HepG2 (cell line): ENCODE results near the gene ANKRD36B. TPM values are rescaled to one million over a fixed set of nuclear protein-coding genes. Genes with fewer than 3 reads are reported as not detected.
"Not testable (repeated sequence)": the region's sequence is repeated elsewhere in the genome, so short reads cannot be mapped to it uniquely, and the experiment has no call there.

Source experiments
- ATAC-seq: fragments of 200-7000 bp; cut with Tn5 transposase; 3 replicates; pipeline ENCODE4 v1.9.1; 2020; ENCODE audit warnings: mild to moderate bottlenecking, moderate library complexity
- Bru-seq: library from RNA; stranded (reverse); fragments of 400-500 nt; gene quantifications from one replicate; lab custom pipeline; 2021; lab: Mats Ljungman, UMichigan
- BruChase-seq, 2 experiments: library from RNA; stranded (reverse); fragments of 400-500 nt; gene quantifications; one replicate each; lab custom pipeline; 2021; lab: Mats Ljungman, UMichigan
- BruUV-seq: library from RNA; stranded (reverse); fragments of 400-500 nt; replicated peaks from 2 replicates; lab custom pipeline; 2021; lab: Mats Ljungman, UMichigan
- CTCF ChIA-PET: fragments of 300-600 bp; formaldehyde crosslinking; extraction: SDS; loops from one replicate; lab custom pipeline; 2021; ENCODE audit warnings: low total read pairs, inconsistent platforms, low intra/inter-chr PET ratio; lab: Yijun Ruan, JAX
- POLR2A ChIA-PET: fragments of 350-600 bp; sonication (Branson Sonifier 250); formaldehyde crosslinking; loops from one replicate; lab custom pipeline; 2020; ENCODE audit warnings: antibody characterized with exemption, inconsistent platforms; lab: Yijun Ruan, JAX
- DNase-seq: peaks from one replicate; pipeline ENCODE4 v3.0.0-alpha.2; 2015; ENCODE audit warnings: low spot score
- FAIRE-seq: peaks from 3 replicates; lab custom pipeline; 2011; peaks lifted over from hg19 to GRCh38; lab: Jason Lieb, UNC
- H2AFZ ChIP-seq: one replicate; pipeline ENCODE4 v1.6.1; 2011; ENCODE audit warnings: low read length, inconsistent platforms
- H3K27ac ChIP-seq: fragments of 300-600 bp; 3 replicates; pipeline ENCODE4 v1.8.0; 2011; ENCODE audit warnings: mixed run types, mild to moderate bottlenecking, mixed read lengths, low read length, inconsistent platforms; ENCODE audit not compliant: insufficient read depth; ENCODE audit errors: extremely low read length
- H3K27me3 ChIP-seq, 2 experiments: fragments of 200-600 bp in 1 of 2; 2 replicates in 1 of 2; 3 replicates in 1 of 2; pipeline versions ENCODE4 v1.6.0 to v1.8.0; 2011; ENCODE audit warnings: low read length in 2 of 2, mild to moderate bottlenecking in 2 of 2, moderate library complexity in 2 of 2, inconsistent platforms in 1 of 2; ENCODE audit not compliant: insufficient read depth in 2 of 2, control insufficient read depth in 1 of 2
- H3K36me3 ChIP-seq, 2 experiments: fragments of 200-600 bp in 1 of 2; replicated peaks in 1 of 2; 2 replicates in 1 of 2; 3 replicates in 1 of 2; pipeline versions ENCODE4 v1.5.1 to v1.8.0; 2011; ENCODE audit warnings: low read length in 2 of 2, inconsistent platforms in 1 of 2; ENCODE audit not compliant: insufficient read depth in 2 of 2, control insufficient read depth in 1 of 2
- H3K4me1 ChIP-seq: 2 replicates; pipeline ENCODE4 v1.5.1; 2012; ENCODE audit warnings: low read length, inconsistent platforms; ENCODE audit not compliant: insufficient read depth
- H3K4me2 ChIP-seq: 2 replicates; pipeline ENCODE4 v1.6.0; 2011; ENCODE audit warnings: low read depth, low read length, inconsistent platforms
- H3K4me3 ChIP-seq, 3 experiments: fragments of 200-600 bp in 1 of 3; sonication (generic), shearing (Covaris generic) in 1 of 3; replicated peaks in 1 of 3; 2 replicates each; pipeline ENCODE4 v1.5.1; 2011 to 2016; ENCODE audit warnings: low read length in 3 of 3, inconsistent platforms in 2 of 3, low read depth in 2 of 3, mild to moderate bottlenecking in 2 of 3, control low read depth in 1 of 3, mixed read lengths in 1 of 3; ENCODE audit not compliant: insufficient read depth in 1 of 3
- H3K79me2 ChIP-seq: one replicate; pipeline ENCODE4 v1.6.1; 2011; ENCODE audit warnings: low read length, inconsistent platforms; ENCODE audit not compliant: insufficient read depth
- H3K9ac ChIP-seq: 2 replicates; pipeline ENCODE4 v1.6.0; 2011; ENCODE audit warnings: mild to moderate bottlenecking, low read depth, low read length, inconsistent platforms; ENCODE audit not compliant: insufficient read depth
- H3K9me3 ChIP-seq: 2 replicates; pipeline ENCODE4 v1.5.1; 2012; ENCODE audit warnings: mild to moderate bottlenecking, low read length
- H4K20me1 ChIP-seq: 2 replicates; pipeline ENCODE4 v1.6.0; 2011; ENCODE audit warnings: inconsistent platforms, mild to moderate bottlenecking, low read length, moderate library complexity; ENCODE audit not compliant: insufficient read depth
- CHCHD3 ChIP-seq: sonication (generic); formaldehyde crosslinking; IDR thresholded peaks from 2 replicates; pipeline ENCODE4 v1.8.0; 2022; ENCODE audit warnings: mild to moderate bottlenecking, missing genetic modification reagents, moderate library complexity
- EEA1 ChIP-seq: sonication (generic); formaldehyde crosslinking; IDR thresholded peaks from 2 replicates; pipeline ENCODE4 v1.5.1; 2020; ENCODE audit warnings: mild to moderate bottlenecking, missing genetic modification reagents, borderline replicate concordance
- HOXA9 ChIP-seq: sonication (generic); formaldehyde crosslinking; IDR thresholded peaks from 2 replicates; pipeline ENCODE4 v1.8.1; 2022; ENCODE audit warnings: missing genetic modification reagents, mild to moderate bottlenecking, moderate library complexity, borderline replicate concordance
- WIZ ChIP-seq: sonication (generic); formaldehyde crosslinking; IDR thresholded peaks from 2 replicates; pipeline ENCODE4 v1.5.1; 2020; ENCODE audit warnings: mild to moderate bottlenecking, missing genetic modification reagents
- ZBTB38 ChIP-seq: sonication (generic); formaldehyde crosslinking; IDR thresholded peaks from 2 replicates; pipeline ENCODE4 v1.5.1; 2020; ENCODE audit warnings: mild to moderate bottlenecking, missing genetic modification reagents
- ZFX ChIP-seq: sonication (generic); formaldehyde crosslinking; IDR thresholded peaks from 2 replicates; pipeline ENCODE4 v1.4.0; 2020; ENCODE audit warnings: mild to moderate bottlenecking, low read depth, missing genetic modification reagents, moderate library complexity
- ZNF772 ChIP-seq: sonication (generic); formaldehyde crosslinking; IDR thresholded peaks from 2 replicates; pipeline ENCODE4 v1.5.0; 2020; ENCODE audit warnings: mild to moderate bottlenecking, missing genetic modification reagents
- ZSCAN21 ChIP-seq: sonication (generic); formaldehyde crosslinking; IDR thresholded peaks from 2 replicates; pipeline ENCODE4 v1.8.0; 2022; ENCODE audit warnings: mild to moderate bottlenecking, missing genetic modification reagents, moderate library complexity, borderline replicate concordance
- WGBS: methylation state at CpG from one replicate; pipeline ENCODE4 v1.1.6; 2017; ENCODE audit warnings: low lambda C conversion rate; 5-methylcytosine and 5-hydroxymethylcytosine counted together
- in situ Hi-C: cut with HindIII; loops from 2 replicates; pipeline ENCODE4 v1.10.0; 2017; ENCODE audit warnings: low pct_unique_long_range_greater_than_20kb; ENCODE audit not compliant: extremely low pct_ligation_motif_present
- intact Hi-C: fragments of 100-400 bp; cut with micrococcal nuclease; formaldehyde crosslinking; loops from one replicate; pipeline ENCODE4 v1.10.0; 2022; ENCODE audit not compliant: unreplicated experiment
- long read RNA-seq, 2 experiments: library from RNA in 1 of 2; library from polyadenylated mRNA in 1 of 2; stranded (forward) in 1 of 2; unstranded in 1 of 2; transcript quantifications; one replicate each; pipeline ENCODE4 v2.0.0, GENCODE V29; 2019 to 2022
- polyA minus RNA-seq, 3 experiments: library from RNA; depleted of rRNA, polyadenylated mRNA; stranded (reverse); fragments of >200 nt; gene quantifications; 2 replicates each; pipeline ENCODE4 v1.2.3, GENCODE V29; 2011; ENCODE audit warnings: low replicate concordance in 1 of 3
- polyA plus RNA-seq, 8 experiments: library from polyadenylated mRNA; depleted of rRNA in 3 of 8; stranded (reverse) in 7 of 8; unstranded in 1 of 8; fragments of >200 nt; fragmentation: Illumina TruSeq in 4 of 8; extraction: Trizol in 4 of 8; gene quantifications; 2 replicates each; pipeline versions ENCODE4 v1.2.1 to v1.2.3, GENCODE V29; 2011 to 2016; ENCODE audit warnings: low read depth in 4 of 8, missing spikeins in 1 of 8, mixed read lengths in 1 of 8; ENCODE audit not compliant: insufficient read depth in 1 of 8
- total RNA-seq, 5 experiments: library from RNA; depleted of rRNA; stranded (reverse); fragments of >200 nt; fragmentation: Illumina TruSeq; extraction: Trizol; gene quantifications; 2 replicates each; pipeline ENCODE4 v1.2.3, GENCODE V29; 2016; ENCODE audit warnings: low read depth in 1 of 5
- TF ChIP-seq, protein P1 (sequence below): IDR thresholded peaks from 2 replicates; pipeline ENCODE4 v1.6.1; 2012; ENCODE audit warnings: inconsistent platforms
- TF ChIP-seq, protein P2 (sequence below): sonication (generic); formaldehyde crosslinking; conservative IDR thresholded peaks from 2 replicates; pipeline ENCODE4 v1.4.0; 2020; ENCODE audit warnings: missing genetic modification reagents
- TF ChIP-seq, protein P3 (sequence below): sonication (generic); formaldehyde crosslinking; IDR thresholded peaks from 2 replicates; pipeline ENCODE4 v1.5.1; 2020; ENCODE audit warnings: missing genetic modification reagents, mild to moderate bottlenecking, borderline replicate concordance

The ANKRD36B gene
- 7.4 and 34.8 TPM in 2 replicates for total RNA-seq (2016; rRNA removed; fragmentation: Illumina TruSeq; extraction: Trizol)
- 10.8 and 17.5 TPM in 2 replicates for total RNA-seq (2016; cell fraction: cytosol; rRNA removed; fragmentation: Illumina TruSeq; extraction: Trizol; ENCODE audit: low read depth)
- 8.0 and 32.0 TPM in 2 replicates for total RNA-seq (2016; cell fraction: insoluble cytoplasmic fraction; rRNA removed; fragmentation: Illumina TruSeq; extraction: Trizol)
- total RNA-seq (2016; cell fraction: membrane; rRNA removed; fragmentation: Illumina TruSeq; extraction: Trizol): 14.3 and 14.7 TPM in 2 replicates
- 115 and 125 TPM in 2 replicates for total RNA-seq (2016; cell fraction: nucleus; rRNA removed; fragmentation: Illumina TruSeq; extraction: Trizol)
- 5.5 and 7.3 TPM in 2 replicates for polyA plus RNA-seq (2011; rRNA removed)
- 0.60 and 0.63 TPM in 2 replicates for polyA plus RNA-seq (2011; cell fraction: cytosol; rRNA removed)
- 28.4 and 36.1 TPM in 2 replicates for polyA plus RNA-seq (2011; cell fraction: nucleus; rRNA removed)
- polyA plus RNA-seq (2012): 4.2 and 7.8 TPM in 2 replicates
- 0.32 and 0.77 TPM in 2 replicates for polyA plus RNA-seq (2016; cell fraction: cytosol; fragmentation: Illumina TruSeq; extraction: Trizol; ENCODE audit: low read depth)
- polyA plus RNA-seq (2016; cell fraction: insoluble cytoplasmic fraction; fragmentation: Illumina TruSeq; extraction: Trizol; ENCODE audit: low read depth): 3.2 and 4.1 TPM in 2 replicates
- polyA plus RNA-seq (2016; cell fraction: membrane; fragmentation: Illumina TruSeq; extraction: Trizol; ENCODE audit: low read depth): 0.80 and 1.2 TPM in 2 replicates
- 38.1 and 43.9 TPM in 2 replicates for polyA plus RNA-seq (2016; cell fraction: nucleus; fragmentation: Illumina TruSeq; extraction: Trizol; ENCODE audit: insufficient read depth, low read depth)
- polyA minus RNA-seq (2011; rRNA and poly(A)+ RNA removed; ENCODE audit: low replicate concordance): 17.3 and 47.3 TPM in 2 replicates
- polyA minus RNA-seq (2011; cell fraction: cytosol; rRNA and poly(A)+ RNA removed): 3.7 and 4.6 TPM in 2 replicates
- 274 and 291 TPM in 2 replicates for polyA minus RNA-seq (2011; cell fraction: nucleus; rRNA and poly(A)+ RNA removed)
- Bru-seq, nascent RNA: percentile 59 among the genes with signal in this experiment
- BruChase-seq, experiment 1, labeled RNA remaining after a 6-hour chase: percentile 51 among the genes with signal in this experiment
- percentile 60 among the genes with signal in this experiment for BruChase-seq, experiment 2, labeled RNA remaining after a 2-hour chase
- long read RNA-seq, experiment 1, partial matches to known transcripts: 4 of 8 reads
- long read RNA-seq, experiment 1, other reads (novel, unspliced or antisense): 4 of 8 reads
- long read RNA-seq, experiment 2: 0 reads

DNA sequence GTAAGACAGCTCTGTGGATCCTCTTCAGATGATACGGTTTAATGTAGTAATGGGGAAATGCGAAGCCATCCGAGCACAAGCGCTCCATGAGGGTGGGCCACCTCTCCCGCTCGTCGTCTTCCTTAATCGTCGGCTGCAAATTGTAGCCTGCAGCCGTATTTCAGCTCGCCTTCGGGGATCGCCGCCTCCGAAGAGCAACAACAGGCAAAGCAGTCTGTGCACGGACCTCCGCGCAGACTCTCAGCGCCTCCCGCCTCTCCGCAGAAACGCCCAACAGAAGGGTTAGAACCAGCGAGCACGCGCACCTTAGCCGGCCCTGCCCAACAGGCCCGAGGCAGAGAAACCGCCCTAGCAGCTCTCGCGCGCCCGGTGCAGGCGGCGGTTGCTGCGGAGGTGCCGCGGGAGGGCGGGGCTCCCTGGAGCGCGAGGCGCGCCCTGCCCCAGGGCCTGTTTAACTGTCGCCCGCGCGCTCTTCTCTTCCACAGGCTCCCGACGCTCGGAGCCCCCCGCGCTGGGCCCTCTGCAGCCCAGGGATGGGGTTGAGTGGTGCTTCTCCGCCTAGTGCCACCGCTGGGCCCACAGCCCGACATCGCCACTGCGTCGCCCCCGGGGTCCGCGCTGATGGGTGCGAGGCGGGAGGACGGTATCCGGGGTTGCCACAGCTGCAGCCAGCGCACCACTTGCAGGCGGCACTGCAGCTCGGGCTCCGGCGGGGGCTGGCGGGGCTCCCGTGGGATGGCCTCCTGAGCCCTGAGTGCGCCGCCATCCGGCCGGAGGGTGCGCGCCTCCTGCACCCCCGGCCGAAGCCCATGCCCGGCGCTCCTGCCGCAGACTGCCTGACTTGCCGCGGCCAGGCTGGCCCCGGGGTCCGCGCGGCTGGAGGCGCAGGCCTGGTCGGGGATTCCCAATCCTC lies at the start of gene ANKRD36B:
TSS of gene ANKRD36B (minus strand) at position 280 of the 913 bp plus-strand sequence. CDS start at position 88, 192 bp downstream.
- not testable (repeated sequence) for H3K4me1 ChIP-seq, H3K79me2 ChIP-seq, H4K20me1 ChIP-seq, H3K27me3 ChIP-seq, H3K36me3 ChIP-seq, BruUV-seq, FAIRE-seq, H3K9me3 ChIP-seq
- ATAC-seq: peak; percentile 87
- in situ Hi-C loops: loop anchor here (5.0 kb wide), 1 partner anchor 72 kb away; the partner anchor contains the start of gene ACTR1B
- Histone ChIP-seq H3K9ac (peak within 1 kb of the TSS; percentile 85), H2AFZ (peak within 1 kb of the TSS; percentile 91), H3K4me2 (peak within 1 kb of the TSS; percentile 99), H3K27ac (peak within 1 kb of the TSS; percentile 90), H3K4me3 (peak within 1 kb of the TSS; percentile 74 to 84 (median 82); a peak in 5 of 6 replicates)
- DNase-seq: peak; percentile 71
- ChIA-PET POLR2A (interaction anchor here (0.9 to 2.3 kb wide), 5 partner anchors 56 to 109 kb away, joined by 5 to 17 read pairs (median 11); partner anchors contain the start of genes ACTR1B and COX5B), CTCF (interaction anchor here (1.2 to 3.2 kb wide), 4 partner anchors 74 to 159 kb away, joined by 4 to 267 read pairs (median 9); partner anchors contain the start of gene ACTR1B)
- intact Hi-C loops: loop anchor here (1.0 to 5.0 kb wide), 4 partner anchors 57 to 159 kb away; partner anchors contain the start of genes ACTR1B and COX5B
- 1% methylated on average over 20 of the region's 90 CpGs for WGBS
- TF ChIP-seq, protein P1, sequence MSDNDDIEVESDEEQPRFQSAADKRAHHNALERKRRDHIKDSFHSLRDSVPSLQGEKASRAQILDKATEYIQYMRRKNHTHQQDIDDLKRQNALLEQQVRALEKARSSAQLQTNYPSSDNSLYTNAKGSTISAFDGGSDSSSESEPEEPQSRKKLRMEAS: peak; percentile 59; the same call in 1 of the 2 replicates
- TF ChIP-seq ZFX (peak; percentile 90), ZBTB38 (0 out of 2 replicates have a peak, but pooled peaks have one; percentile 47), HOXA9 (CRISPR knock-in tag) (peak; percentile 38; the same call in 1 of the 2 replicates), ZSCAN21 (CRISPR knock-in tag) (peak; percentile 63), WIZ (CRISPR knock-in tag) (0 out of 2 replicates have a peak, but pooled peaks have one; percentile 46), ZNF772 (CRISPR knock-in tag) (peak; percentile 59; the same call in 1 of the 2 replicates), CHCHD3 (0 out of 2 replicates have a peak, but pooled peaks have one; percentile 26), EEA1 (CRISPR knock-in tag) (0 out of 2 replicates have a peak, but pooled peaks have one; percentile 17)
- TF ChIP-seq, protein P2, sequence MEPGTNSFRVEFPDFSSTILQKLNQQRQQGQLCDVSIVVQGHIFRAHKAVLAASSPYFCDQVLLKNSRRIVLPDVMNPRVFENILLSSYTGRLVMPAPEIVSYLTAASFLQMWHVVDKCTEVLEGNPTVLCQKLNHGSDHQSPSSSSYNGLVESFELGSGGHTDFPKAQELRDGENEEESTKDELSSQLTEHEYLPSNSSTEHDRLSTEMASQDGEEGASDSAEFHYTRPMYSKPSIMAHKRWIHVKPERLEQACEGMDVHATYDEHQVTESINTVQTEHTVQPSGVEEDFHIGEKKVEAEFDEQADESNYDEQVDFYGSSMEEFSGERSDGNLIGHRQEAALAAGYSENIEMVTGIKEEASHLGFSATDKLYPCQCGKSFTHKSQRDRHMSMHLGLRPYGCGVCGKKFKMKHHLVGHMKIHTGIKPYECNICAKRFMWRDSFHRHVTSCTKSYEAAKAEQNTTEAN (CRISPR knock-in tag): peak; percentile 33; the same call in 1 of the 2 replicates
- TF ChIP-seq, protein P3, sequence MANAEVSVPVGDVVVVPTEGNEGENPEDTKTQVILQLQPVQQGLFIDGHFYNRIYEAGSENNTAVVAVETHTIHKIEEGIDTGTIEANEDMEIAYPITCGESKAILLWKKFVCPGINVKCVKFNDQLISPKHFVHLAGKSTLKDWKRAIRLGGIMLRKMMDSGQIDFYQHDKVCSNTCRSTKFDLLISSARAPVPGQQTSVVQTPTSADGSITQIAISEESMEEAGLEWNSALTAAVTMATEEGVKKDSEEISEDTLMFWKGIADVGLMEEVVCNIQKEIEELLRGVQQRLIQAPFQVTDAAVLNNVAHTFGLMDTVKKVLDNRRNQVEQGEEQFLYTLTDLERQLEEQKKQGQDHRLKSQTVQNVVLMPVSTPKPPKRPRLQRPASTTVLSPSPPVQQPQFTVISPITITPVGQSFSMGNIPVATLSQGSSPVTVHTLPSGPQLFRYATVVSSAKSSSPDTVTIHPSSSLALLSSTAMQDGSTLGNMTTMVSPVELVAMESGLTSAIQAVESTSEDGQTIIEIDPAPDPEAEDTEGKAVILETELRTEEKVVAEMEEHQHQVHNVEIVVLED (CRISPR knock-in tag): peak; percentile 5; the same call in 1 of the 2 replicates
